ENCODE data around the gene SH3BGRL3.
"Not testable (repeated sequence)": the region's sequence is repeated elsewhere in the genome, so short reads cannot be mapped to it uniquely, and the experiment has no call there.

- TF ChIP-seq CTCF (IDR thresholded peaks at IDR 0.05; ENCODE audit: low read depth, low read length, poor library complexity, severe bottlenecking); EZH2phosphoT487 (IDR thresholded peaks at IDR 0.05; ENCODE audit: borderline replicate concordance, low read length): not testable (repeated sequence)
These were observed 49.5 kb downstream of the SH3BGRL3 start for GRCh38 chr1:26329380-26329779.
